ENCODE results near the gene PPP1R3C.

GRCh38 chr10:91591797-91592174, 41.1 kb downstream of the PPP1R3C start:
- TF ChIP-seq, protein P1, sequence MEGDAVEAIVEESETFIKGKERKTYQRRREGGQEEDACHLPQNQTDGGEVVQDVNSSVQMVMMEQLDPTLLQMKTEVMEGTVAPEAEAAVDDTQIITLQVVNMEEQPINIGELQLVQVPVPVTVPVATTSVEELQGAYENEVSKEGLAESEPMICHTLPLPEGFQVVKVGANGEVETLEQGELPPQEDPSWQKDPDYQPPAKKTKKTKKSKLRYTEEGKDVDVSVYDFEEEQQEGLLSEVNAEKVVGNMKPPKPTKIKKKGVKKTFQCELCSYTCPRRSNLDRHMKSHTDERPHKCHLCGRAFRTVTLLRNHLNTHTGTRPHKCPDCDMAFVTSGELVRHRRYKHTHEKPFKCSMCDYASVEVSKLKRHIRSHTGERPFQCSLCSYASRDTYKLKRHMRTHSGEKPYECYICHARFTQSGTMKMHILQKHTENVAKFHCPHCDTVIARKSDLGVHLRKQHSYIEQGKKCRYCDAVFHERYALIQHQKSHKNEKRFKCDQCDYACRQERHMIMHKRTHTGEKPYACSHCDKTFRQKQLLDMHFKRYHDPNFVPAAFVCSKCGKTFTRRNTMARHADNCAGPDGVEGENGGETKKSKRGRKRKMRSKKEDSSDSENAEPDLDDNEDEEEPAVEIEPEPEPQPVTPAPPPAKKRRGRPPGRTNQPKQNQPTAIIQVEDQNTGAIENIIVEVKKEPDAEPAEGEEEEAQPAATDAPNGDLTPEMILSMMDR (conservative IDR thresholded peaks at IDR 0.05; ENCODE audit: low read depth, low read length) = no peak
- TF ChIP-seq EZH2 (IDR thresholded peaks at IDR 0.05; ENCODE audit: borderline replicate concordance, low read depth, low read length, poor library complexity, severe bottlenecking) = no peak

All from A673 (cell line).